ENCODE measurements around the gene ALKBH5. TPM values are rescaled to one million over a fixed set of nuclear protein-coding genes. Genes with fewer than 3 reads are reported as not detected.
A peak's percentile ranks its signal among the peaks of the same experiment; 100 is the strongest.

Gene ALKBH5
- total and polyA plus RNA-seq, 7 experiments from 2014 or later: 97.4 to 154 (median 116) TPM

DNA sequence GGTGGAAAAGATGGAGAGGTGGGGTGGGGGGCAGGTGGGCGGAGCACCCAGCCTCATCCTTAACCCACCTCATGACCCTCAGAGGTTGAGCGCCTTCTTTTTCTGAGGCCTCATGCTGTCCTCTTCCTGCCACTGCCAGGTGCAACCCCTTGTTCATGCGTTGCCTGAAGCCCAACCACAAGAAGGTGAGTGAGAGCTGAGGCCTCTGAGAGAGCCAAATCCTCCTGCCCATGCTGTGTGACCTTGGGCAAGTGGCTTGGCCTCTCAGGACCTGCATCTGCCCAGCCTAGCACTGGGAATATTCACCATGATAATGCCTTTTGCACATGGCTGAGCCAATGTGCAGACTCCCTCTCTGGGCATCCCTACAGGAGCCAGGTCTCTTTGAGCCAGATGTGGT is 43.0 kb upstream of the ALKBH5 start:
- Histone ChIP-seq H3K4me3 (ENCODE audit: low read length) (no peak overlapping the region), H3K9me3 (ENCODE audit: control insufficient read depth in 2 of 3, low read length in 3 of 3) (no peaks in the 10 kb centered on the region), H3K27ac (ENCODE audit: low read depth, low read length) (no peak overlapping the region), H3K4me1 (ENCODE audit: control insufficient read depth in 2 of 2, insufficient read depth in 2 of 2, low read length in 2 of 2) (peaks cover 0 to 4% of the 10 kb centered on the region in 2 donors), H3K27me3 (ENCODE audit: control insufficient read depth in 2 of 2, insufficient read depth in 2 of 2, low read length in 2 of 2) (no peaks in the 10 kb centered on the region), H3K36me3 (ENCODE audit: control insufficient read depth in 2 of 3, insufficient read depth in 3 of 3, low read length in 3 of 3) (no peaks in the 10 kb centered on the region)
- ATAC-seq (no peak), DNase-seq (no peak)
- H3K27ac Mint-ChIP-seq: no peak overlapping the region
- peaks cover 0 to 5% (median 4%) of the 10 kb centered on the region in 7 donors for H3K4me1 Mint-ChIP-seq
- POLR2A ChIA-PET: no interaction called here
- no peaks in the 10 kb centered on the region for H3K9me3 Mint-ChIP-seq
- H3K27me3 Mint-ChIP-seq: no peaks in the 10 kb centered on the region
- CTCF ChIA-PET: no interaction called here
- intact Hi-C loops (cut with micrococcal nuclease): loop anchor here (1.0 kb wide), 3 partner anchors 43 to 85 kb away; partner anchors contain the start of genes ALKBH5 (in 1 of the 2) and LLGL1 (in 1 of the 2)
- no peaks in the 10 kb centered on the region for H3K36me3 Mint-ChIP-seq
- no peak overlapping the region for H3K4me3 Mint-ChIP-seq

- ChIA-PET CTCF (interaction anchor here (0.6 to 1.3 kb wide), 4 partner anchors 26 to 989 kb away, joined by 3 to 5 read pairs (median 3); no protein-coding TSS in a partner anchor), POLR2A (interaction anchor here (1.7 kb wide), 1 partner anchor 42 kb away, joined by 7 read pairs; the partner anchor contains the start of gene ALKBH5)
- intact Hi-C loops (cut with micrococcal nuclease): loop anchor here (1.0 kb wide), 3 partner anchors 42 to 84 kb away; partner anchors contain the start of genes ALKBH5 (in 1 of the 2) and LLGL1 (in 1 of the 2)
- Histone ChIP-seq H3K36me3 (ENCODE audit: control insufficient read depth in 2 of 3, insufficient read depth in 3 of 3, low read length in 3 of 3) (no peaks in the 10 kb centered on the region), H3K9me3 (ENCODE audit: control insufficient read depth in 2 of 3, low read length in 3 of 3) (no peaks in the 10 kb centered on the region), H3K4me1 (ENCODE audit: control insufficient read depth in 2 of 2, insufficient read depth in 2 of 2, low read length in 2 of 2) (peaks cover 0 to 4% of the 10 kb centered on the region in 2 donors), H3K4me3 (ENCODE audit: low read length) (no peak overlapping the region), H3K27me3 (ENCODE audit: control insufficient read depth in 2 of 2, insufficient read depth in 2 of 2, low read length in 2 of 2) (no peaks in the 10 kb centered on the region), H3K27ac (ENCODE audit: low read depth, low read length) (no peak overlapping the region)
- peak in 7 of 9 donors; percentile 30 to 66 (median 61) for DNase-seq
- Mint-ChIP-seq H3K27ac (peak overlapping the region in 2 of 9 donors; percentile 7 to 19), H3K4me1 (peaks cover 0 to 5% (median 4%) of the 10 kb centered on the region in 7 donors), H3K4me3 (no peak overlapping the region), H3K9me3 (no peaks in the 10 kb centered on the region), H3K36me3 (no peaks in the 10 kb centered on the region), H3K27me3 (no peaks in the 10 kb centered on the region)
- peak; percentile 81 for ATAC-seq
Measured at GRCh38 chr17:18141210-18141803, 42.3 kb upstream of the ALKBH5 start.

DNA sequence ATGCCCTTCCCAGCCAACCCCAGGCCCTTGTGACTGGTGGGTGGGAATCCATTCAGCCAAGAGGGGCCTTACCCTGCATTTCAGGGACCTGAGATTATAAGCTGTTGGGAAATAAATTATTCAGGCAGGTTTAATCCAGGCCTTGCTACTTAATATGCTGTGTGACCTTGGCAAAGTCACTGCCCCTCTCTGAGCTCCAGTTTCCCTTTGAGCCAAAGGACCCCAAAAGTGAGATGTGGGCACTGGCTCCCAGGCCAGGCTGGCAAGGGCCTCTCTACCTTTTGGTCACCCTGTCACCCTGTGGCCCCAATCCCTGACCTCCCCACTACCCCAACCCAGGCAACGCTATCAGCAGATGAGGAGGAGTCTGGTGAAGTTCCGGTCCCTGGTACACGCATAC is 41.2 kb upstream of the ALKBH5 start:
- no peak overlapping the region for H3K27ac Mint-ChIP-seq
- ChIA-PET CTCF (interaction anchor here (0.6 to 1.3 kb wide), 4 partner anchors 25 to 75 kb away, joined by 3 to 4 read pairs (median 3); no protein-coding TSS in a partner anchor), POLR2A (interaction anchor here (0.6 to 1.7 kb wide), 3 partner anchors 41 to 47 kb away, joined by 3 to 7 read pairs (median 4); partner anchors contain the start of gene ALKBH5)
- no peaks in the 10 kb centered on the region for H3K27me3 Mint-ChIP-seq
- no peaks in the 10 kb centered on the region for H3K36me3 ChIP-seq (ENCODE audit: control insufficient read depth in 2 of 3, insufficient read depth in 3 of 3, low read length in 3 of 3)
- no peaks in the 10 kb centered on the region for H3K36me3 Mint-ChIP-seq
- no peaks in the 10 kb centered on the region for H3K9me3 Mint-ChIP-seq
- H3K4me1 ChIP-seq (ENCODE audit: control insufficient read depth in 2 of 2, insufficient read depth in 2 of 2, low read length in 2 of 2): peaks cover 0 to 4% of the 10 kb centered on the region in 2 donors
- DNase-seq (no peak), ATAC-seq (no peak)
- no peak overlapping the region for H3K27ac ChIP-seq (ENCODE audit: low read depth, low read length)
- H3K9me3 ChIP-seq (ENCODE audit: control insufficient read depth in 2 of 3, low read length in 3 of 3): no peaks in the 10 kb centered on the region
- intact Hi-C loops (cut with micrococcal nuclease): no loop called here
- H3K4me3 Mint-ChIP-seq: no peak overlapping the region
- no peak overlapping the region for H3K4me3 ChIP-seq (ENCODE audit: low read length)
- peaks cover 0 to 5% (median 4%) of the 10 kb centered on the region in 7 donors for H3K4me1 Mint-ChIP-seq
- no peaks in the 10 kb centered on the region for H3K27me3 ChIP-seq (ENCODE audit: control insufficient read depth in 2 of 2, insufficient read depth in 2 of 2, low read length in 2 of 2)

DNA sequence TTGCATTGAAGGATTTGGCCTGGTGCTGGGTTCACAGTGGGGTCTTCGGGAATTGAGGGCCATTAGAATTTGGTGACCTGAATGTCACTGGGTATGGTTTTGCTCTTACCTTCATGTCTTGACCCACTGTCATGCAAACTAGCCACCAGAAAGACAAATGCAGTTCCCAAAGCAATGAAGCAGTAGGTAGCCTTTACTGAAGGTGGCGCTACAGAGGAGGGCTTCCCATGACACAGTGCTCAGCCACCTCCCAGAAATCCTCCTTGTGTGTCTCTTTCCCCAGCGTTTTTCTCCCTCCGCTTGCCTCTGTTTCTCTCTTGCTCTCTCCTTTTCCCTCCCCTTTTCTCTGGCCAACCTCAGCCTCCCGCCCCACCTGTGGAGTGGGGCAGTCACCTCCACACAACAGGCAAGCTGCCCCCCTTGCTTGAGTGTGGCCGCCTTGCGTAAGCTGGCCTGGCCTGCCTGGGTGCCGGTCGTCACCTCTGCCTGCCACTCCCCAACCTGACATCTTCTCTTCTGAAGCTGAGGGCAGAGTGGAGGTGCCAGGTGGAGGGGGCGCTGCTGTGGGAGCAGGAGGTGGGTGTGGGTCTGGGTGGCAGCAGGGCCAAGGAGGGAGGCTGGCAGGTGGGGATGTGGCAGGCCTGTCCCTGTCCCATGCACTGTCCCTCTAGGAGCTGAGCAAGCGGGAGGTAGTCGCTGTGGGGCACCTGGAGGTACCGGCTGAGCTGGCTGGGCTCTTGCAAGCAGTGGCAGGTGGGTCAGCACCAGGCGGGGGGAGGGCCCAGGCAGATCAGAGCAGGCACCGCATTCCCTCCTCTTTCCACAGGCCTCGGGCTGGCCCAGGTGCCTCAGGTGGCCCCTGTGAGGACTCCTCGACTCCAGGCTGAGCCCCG is 40.3 kb upstream of the ALKBH5 start:
- Histone ChIP-seq H3K27ac (ENCODE audit: low read depth, low read length) (no peak overlapping the region), H3K36me3 (ENCODE audit: control insufficient read depth in 2 of 3, insufficient read depth in 3 of 3, low read length in 3 of 3) (no peaks in the 10 kb centered on the region), H3K27me3 (ENCODE audit: control insufficient read depth in 2 of 2, insufficient read depth in 2 of 2, low read length in 2 of 2) (no peaks in the 10 kb centered on the region), H3K9me3 (ENCODE audit: control insufficient read depth in 2 of 3, low read length in 3 of 3) (no peaks in the 10 kb centered on the region), H3K4me1 (ENCODE audit: control insufficient read depth in 2 of 2, insufficient read depth in 2 of 2, low read length in 2 of 2) (peaks cover 0 to 4% of the 10 kb centered on the region in 2 donors), H3K4me3 (ENCODE audit: low read length) (no peak overlapping the region)
- Mint-ChIP-seq H3K36me3 (no peaks in the 10 kb centered on the region), H3K27ac (no peak overlapping the region), H3K4me1 (peaks cover 0 to 5% (median 4%) of the 10 kb centered on the region in 7 donors), H3K9me3 (no peaks in the 10 kb centered on the region), H3K27me3 (no peaks in the 10 kb centered on the region), H3K4me3 (no peak overlapping the region)
- no peak for DNase-seq
- intact Hi-C loops (cut with micrococcal nuclease): no loop called here
- POLR2A ChIA-PET: interaction anchor here (1.7 kb wide), 1 partner anchor 40 kb away, joined by 7 read pairs; the partner anchor contains the start of gene ALKBH5
- ATAC-seq: no peak
- CTCF ChIA-PET: interaction anchor here (1.1 kb wide), 1 partner anchor 60 kb away, joined by 3 read pairs; no protein-coding TSS in a partner anchor

DNA sequence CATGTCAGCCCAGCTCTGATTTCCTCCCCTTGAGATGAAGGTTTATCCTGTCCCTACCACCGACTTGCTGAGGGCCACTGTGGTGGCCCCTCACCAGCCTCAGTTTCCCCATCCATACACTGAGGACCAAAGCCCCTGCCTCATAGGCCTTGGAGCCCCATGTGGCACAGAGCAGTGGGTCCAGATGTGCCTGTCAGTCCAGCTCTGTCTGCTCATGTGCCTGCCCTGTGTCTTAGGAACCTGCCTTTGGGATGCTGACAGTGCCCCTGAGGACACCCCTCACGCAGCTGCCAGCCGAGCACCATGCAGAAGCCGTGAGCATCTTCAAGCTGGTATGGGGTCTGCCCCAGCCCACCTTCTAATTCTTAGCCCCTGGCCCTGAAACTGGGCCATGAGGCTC is 39.4 kb upstream of the ALKBH5 start:
- H3K4me3 Mint-ChIP-seq: no peak overlapping the region
- ATAC-seq (no peak), DNase-seq (no peak)
- H3K27ac Mint-ChIP-seq: no peak overlapping the region
- no peaks in the 10 kb centered on the region for H3K9me3 Mint-ChIP-seq
- CTCF ChIA-PET: no interaction called here
- POLR2A ChIA-PET: no interaction called here
- no peaks in the 10 kb centered on the region for H3K27me3 Mint-ChIP-seq
- H3K4me1 Mint-ChIP-seq: peaks cover 0 to 5% (median 4%) of the 10 kb centered on the region in 7 donors
- H3K9me3 ChIP-seq (ENCODE audit: control insufficient read depth in 2 of 3, low read length in 3 of 3): no peaks in the 10 kb centered on the region
- intact Hi-C loops (cut with micrococcal nuclease): no loop called here
- H3K36me3 Mint-ChIP-seq: no peaks in the 10 kb centered on the region
- no peak overlapping the region for H3K27ac ChIP-seq (ENCODE audit: low read depth, low read length)
- peaks cover 0 to 4% of the 10 kb centered on the region in 2 donors for H3K4me1 ChIP-seq (ENCODE audit: control insufficient read depth in 2 of 2, insufficient read depth in 2 of 2, low read length in 2 of 2)
- no peaks in the 10 kb centered on the region for H3K36me3 ChIP-seq (ENCODE audit: control insufficient read depth in 2 of 3, insufficient read depth in 3 of 3, low read length in 3 of 3)
- H3K27me3 ChIP-seq (ENCODE audit: control insufficient read depth in 2 of 2, insufficient read depth in 2 of 2, low read length in 2 of 2): no peaks in the 10 kb centered on the region
- H3K4me3 ChIP-seq (ENCODE audit: low read length): no peak overlapping the region

- no peaks in the 10 kb centered on the region for H3K9me3 Mint-ChIP-seq
- Histone ChIP-seq H3K9me3 (ENCODE audit: control insufficient read depth in 2 of 3, low read length in 3 of 3) (no peaks in the 10 kb centered on the region), H3K36me3 (ENCODE audit: control insufficient read depth in 2 of 3, insufficient read depth in 3 of 3, low read length in 3 of 3) (no peaks in the 10 kb centered on the region), H3K4me1 (ENCODE audit: control insufficient read depth in 2 of 2, insufficient read depth in 2 of 2, low read length in 2 of 2) (peaks cover 0 to 4% of the 10 kb centered on the region in 2 donors), H3K27ac (ENCODE audit: low read depth, low read length) (no peak overlapping the region), H3K4me3 (ENCODE audit: low read length) (no peak overlapping the region), H3K27me3 (ENCODE audit: control insufficient read depth in 2 of 2, insufficient read depth in 2 of 2, low read length in 2 of 2) (no peaks in the 10 kb centered on the region)
- ChIA-PET CTCF (no interaction called here), POLR2A (no interaction called here)
- H3K36me3 Mint-ChIP-seq: no peaks in the 10 kb centered on the region
- intact Hi-C loops (cut with micrococcal nuclease): no loop called here
- H3K4me3 Mint-ChIP-seq: no peak overlapping the region
- no peak for ATAC-seq
- H3K27me3 Mint-ChIP-seq: no peaks in the 10 kb centered on the region
- peaks cover 0 to 5% (median 4%) of the 10 kb centered on the region in 7 donors for H3K4me1 Mint-ChIP-seq
- H3K27ac Mint-ChIP-seq: peak overlapping the region in 2 of 9 donors; percentile 18 to 52
- DNase-seq: no peak
Measured at GRCh38 chr17:18144855-18145254, 38.8 kb upstream of the ALKBH5 start.

All from naive thymus-derived CD4-positive, alpha-beta T cell (primary cell).